Bronchial epithelial cell (primary cell): Measurements from ENCODE around the gene ITPRIP. TPM values are rescaled to one million over a fixed set of nuclear protein-coding genes. Genes with fewer than 3 reads are reported as not detected.

Experiments used
- DNase-seq: peaks from one replicate; pipeline ENCODE4 v3.0.0-alpha.2; 2010; ENCODE audit warnings: low read depth
- FAIRE-seq: peaks from 2 replicates; lab custom pipeline; 2011; peaks lifted over from hg19 to GRCh38; lab: Jason Lieb, UNC
- H3K27me3 ChIP-seq: 2 replicates; pipeline ENCODE4 v1.5.1; 2011; ENCODE audit warnings: low read length; ENCODE audit not compliant: control insufficient read depth, insufficient read depth
- H3K36me3 ChIP-seq: 2 replicates; pipeline ENCODE4 v1.5.1; 2011; ENCODE audit warnings: low read length; ENCODE audit not compliant: control insufficient read depth, insufficient read depth
- H3K4me3 ChIP-seq: 2 replicates; pipeline ENCODE4 v1.5.1; 2011; ENCODE audit warnings: mild to moderate bottlenecking, low read depth, low read length, control low read depth
- CTCF ChIP-seq: IDR thresholded peaks from 2 replicates; pipeline ENCODE4 v1.5.1; 2011; ENCODE audit warnings: mild to moderate bottlenecking, moderate library complexity, low read length, control low read depth, inconsistent platforms; ENCODE audit not compliant: insufficient read depth, severe bottlenecking
- total RNA-seq: library from RNA; depleted of rRNA; stranded (reverse); fragments of >200 nt; gene quantifications from 2 replicates; pipeline ENCODE4 v1.2.1, GENCODE V29; 2014

Gene ITPRIP
- total RNA-seq, 1 donor from 2014 or later, result 12.9 TPM

- TF ChIP-seq CTCF, result no peak
- Histone ChIP-seq H3K27me3 (no peaks in the 10 kb centered on the region), H3K4me3 (no peak overlapping the region), H3K36me3 (no peaks in the 10 kb centered on the region)
- FAIRE-seq, result no peak
- no peak for DNase-seq
Measured at GRCh38 chr10:104340641-104341040, 2.4 kb upstream of the ITPRIP start.

GRCh38 chr10:104340111-104340526 lies 1.9 kb upstream of the ITPRIP start:
- DNase-seq (no peak), FAIRE-seq (no peak)
- peaks cover 2% of the 10 kb centered on the region for H3K36me3 ChIP-seq
- no peak for TF ChIP-seq CTCF
- H3K27me3 ChIP-seq, result no peaks in the 10 kb centered on the region
- H3K4me3 ChIP-seq, result no peak overlapping the region

GRCh38 chr10:104339469-104340110 lies 1.3 kb upstream of the ITPRIP start:
- DNase-seq (peak; percentile 77), FAIRE-seq (no peak)
- no peaks in the 10 kb centered on the region for H3K27me3 ChIP-seq
- H3K4me3 ChIP-seq, result peak overlapping the region; percentile 93
- no peak for TF ChIP-seq CTCF
- peaks cover 2% of the 10 kb centered on the region for H3K36me3 ChIP-seq

GRCh38 chr10:104337521-104337984 lies 712 bp downstream of the ITPRIP start:
- Histone ChIP-seq H3K4me3 (peak overlapping the region; percentile 93), H3K36me3 (peaks cover 10% of the 10 kb centered on the region), H3K27me3 (no peaks in the 10 kb centered on the region)
- DNase-seq (no peak), FAIRE-seq (no peak)
- no peak for TF ChIP-seq CTCF

GRCh38 chr10:104336821-104337467 lies 1.3 kb downstream of the ITPRIP start:
- no peak for FAIRE-seq
- Histone ChIP-seq H3K4me3 (peak overlapping the region; percentile 93), H3K27me3 (no peaks in the 10 kb centered on the region), H3K36me3 (peaks cover 11% of the 10 kb centered on the region)
- no peak for DNase-seq
- TF ChIP-seq CTCF, result no peak
